HEK293 (cell line): ENCODE measurements around the gene NSMCE1.
"Not testable (repeated sequence)": the region's sequence is repeated elsewhere in the genome, so short reads cannot be mapped to it uniquely, and the experiment has no call there.

Experiments used
- CTCF ChIA-PET: fragments of 350-600 bp; formaldehyde crosslinking; extraction: SDS; loops from one replicate; lab custom pipeline; 2021; ENCODE audit warnings: antibody characterized with exemption; lab: Yijun Ruan, JAX
- POLR2A ChIA-PET: fragments of 300-600 bp; formaldehyde crosslinking; extraction: SDS; loops from one replicate; lab custom pipeline; 2020; ENCODE audit warnings: antibody characterized with exemption, inconsistent platforms; lab: Yijun Ruan, JAX
- H3K27ac ChIP-seq: fragments of 200-500 bp; sonication (Bioruptor generic); 2 replicates; pipeline ENCODE4 v1.5.1; 2014; ENCODE audit warnings: low read depth, low read length, control low read depth, inconsistent platforms; ENCODE audit errors: extremely low read depth
- H3K36me3 ChIP-seq, 2 experiments: fragments of 200-500 bp in 1 of 2; sonication (Bioruptor generic) in 1 of 2; 1 replicate in 1 of 2; 2 replicates in 1 of 2; pipeline ENCODE4 v1.5.1; 2014 to 2017; ENCODE audit warnings: inconsistent platforms in 2 of 2, low read length in 2 of 2; ENCODE audit not compliant: control insufficient read depth in 2 of 2, insufficient read depth in 1 of 2
- H3K4me1 ChIP-seq: fragments of 200-500 bp; sonication (Bioruptor generic); 2 replicates; pipeline ENCODE4 v1.5.1; 2014; ENCODE audit warnings: mild to moderate bottlenecking, low read length, inconsistent platforms; ENCODE audit not compliant: control insufficient read depth, insufficient read depth
- H3K4me3 ChIP-seq: 2 replicates; pipeline ENCODE4 v1.5.1; 2011; ENCODE audit warnings: low read depth, mild to moderate bottlenecking, control low read depth, low read length, moderate library complexity
- H3K9me3 ChIP-seq: fragments of 200-500 bp; sonication (Bioruptor generic); 2 replicates; pipeline ENCODE4 v1.5.1; 2014; ENCODE audit warnings: low read depth, low read length, inconsistent platforms; ENCODE audit not compliant: control insufficient read depth, insufficient read depth
- BCL11B ChIP-seq: fragments of 450-650 bp; formaldehyde crosslinking; IDR thresholded peaks from 2 replicates; pipeline ENCODE4 v1.5.1; 2016; ENCODE audit warnings: low read depth, missing biosample characterization, missing genetic modification characterization
- FEZF1 ChIP-seq: fragments of 450-650 bp; formaldehyde crosslinking; IDR thresholded peaks from 2 replicates; pipeline ENCODE4 v1.5.1; 2016; ENCODE audit warnings: missing biosample characterization, missing genetic modification characterization
- HOXC10 ChIP-seq: sonication (generic); formaldehyde crosslinking; IDR thresholded peaks from 2 replicates; pipeline ENCODE4 v1.8.1; 2023; ENCODE audit warnings: mild to moderate bottlenecking, missing genetic modification reagents
- KLF10 ChIP-seq: fragments of 450-650 bp; IDR thresholded peaks from 2 replicates; pipeline ENCODE4 v1.5.1; 2018; ENCODE audit warnings: missing biosample characterization, mild to moderate bottlenecking, missing genetic modification characterization
- OVOL3 ChIP-seq: fragments of 450-650 bp; formaldehyde crosslinking; IDR thresholded peaks from 2 replicates; pipeline ENCODE4 v1.5.1; 2016; ENCODE audit warnings: missing biosample characterization, missing genetic modification characterization
- ZFP37 ChIP-seq: fragments of 450-650 bp; formaldehyde crosslinking; IDR thresholded peaks from 2 replicates; pipeline ENCODE4 v1.5.1; 2016; ENCODE audit warnings: missing biosample characterization, missing genetic modification characterization
- ZNF114 ChIP-seq: fragments of 450-650 bp; formaldehyde crosslinking; IDR thresholded peaks from 2 replicates; pipeline ENCODE4 v1.5.0; 2017; ENCODE audit warnings: missing biosample characterization, missing genetic modification characterization
- ZNF121 ChIP-seq: fragments of 450-650 bp; formaldehyde crosslinking; IDR thresholded peaks from 2 replicates; pipeline ENCODE4 v1.5.1; 2016; ENCODE audit warnings: missing biosample characterization, missing genetic modification characterization
- ZNF132 ChIP-seq: fragments of 450-650 bp; formaldehyde crosslinking; IDR thresholded peaks from 2 replicates; pipeline ENCODE4 v1.5.1; 2017; ENCODE audit warnings: missing biosample characterization, missing genetic modification characterization, borderline replicate concordance
- ZNF146 ChIP-seq: fragments of 450-650 bp; formaldehyde crosslinking; IDR thresholded peaks from 2 replicates; pipeline ENCODE4 v1.5.1; 2016; ENCODE audit warnings: missing biosample characterization, missing genetic modification characterization
- ZNF157 ChIP-seq: fragments of 450-650 bp; formaldehyde crosslinking; IDR thresholded peaks from 2 replicates; pipeline ENCODE4 v1.5.1; 2016; ENCODE audit warnings: missing biosample characterization, missing genetic modification characterization
- ZNF175 ChIP-seq: fragments of 450-650 bp; formaldehyde crosslinking; IDR thresholded peaks from 2 replicates; pipeline ENCODE4 v1.5.1; 2016; ENCODE audit warnings: missing biosample characterization, missing genetic modification characterization
- ZNF19 ChIP-seq: fragments of 450-650 bp; formaldehyde crosslinking; IDR thresholded peaks from 2 replicates; pipeline ENCODE4; 2016; ENCODE audit warnings: missing biosample characterization, missing genetic modification characterization, low read depth
- ZNF214 ChIP-seq: fragments of 450-650 bp; formaldehyde crosslinking; IDR thresholded peaks from 2 replicates; pipeline ENCODE4 v1.5.1; 2017; ENCODE audit warnings: missing biosample characterization, mild to moderate bottlenecking, missing genetic modification characterization, borderline replicate concordance
- ZNF354C ChIP-seq: fragments of 450-650 bp; formaldehyde crosslinking; IDR thresholded peaks from 2 replicates; pipeline ENCODE4 v1.5.1; 2016; ENCODE audit warnings: missing biosample characterization, missing genetic modification characterization, low read depth, borderline replicate concordance
- ZNF501 ChIP-seq: fragments of 450-650 bp; formaldehyde crosslinking; IDR thresholded peaks from 2 replicates; pipeline ENCODE4 v1.5.1; 2016; ENCODE audit warnings: missing biosample characterization, missing genetic modification characterization
- ZNF624 ChIP-seq: fragments of 450-650 bp; formaldehyde crosslinking; IDR thresholded peaks from 2 replicates; pipeline ENCODE4 v1.5.1; 2017; ENCODE audit warnings: missing biosample characterization, missing genetic modification characterization
- ZNF664 ChIP-seq: fragments of 450-650 bp; formaldehyde crosslinking; IDR thresholded peaks from 2 replicates; pipeline ENCODE4 v1.5.1; 2016; ENCODE audit warnings: missing biosample characterization, missing genetic modification characterization
- ZNF837 ChIP-seq: fragments of 450-650 bp; formaldehyde crosslinking; IDR thresholded peaks from 2 replicates; pipeline ENCODE4 v1.5.1; 2016; ENCODE audit warnings: missing biosample characterization, missing genetic modification characterization
- TF ChIP-seq, protein P1 (sequence below): fragments of 450-650 bp; formaldehyde crosslinking; conservative IDR thresholded peaks from 2 replicates; pipeline ENCODE4 v1.5.1; 2016; ENCODE audit warnings: low read depth, missing biosample characterization, missing genetic modification characterization
- TF ChIP-seq, protein P2 (sequence below): fragments of 450-650 bp; IDR thresholded peaks from 2 replicates; pipeline ENCODE4 v1.5.1; 2018; ENCODE audit warnings: missing biosample characterization, mild to moderate bottlenecking, missing genetic modification characterization
- TF ChIP-seq, protein P3 (sequence below): fragments of 450-650 bp; formaldehyde crosslinking; IDR thresholded peaks from 2 replicates; pipeline ENCODE4 v1.5.1; 2017; ENCODE audit warnings: missing biosample characterization, missing genetic modification characterization

The NSMCE1 gene

DNA sequence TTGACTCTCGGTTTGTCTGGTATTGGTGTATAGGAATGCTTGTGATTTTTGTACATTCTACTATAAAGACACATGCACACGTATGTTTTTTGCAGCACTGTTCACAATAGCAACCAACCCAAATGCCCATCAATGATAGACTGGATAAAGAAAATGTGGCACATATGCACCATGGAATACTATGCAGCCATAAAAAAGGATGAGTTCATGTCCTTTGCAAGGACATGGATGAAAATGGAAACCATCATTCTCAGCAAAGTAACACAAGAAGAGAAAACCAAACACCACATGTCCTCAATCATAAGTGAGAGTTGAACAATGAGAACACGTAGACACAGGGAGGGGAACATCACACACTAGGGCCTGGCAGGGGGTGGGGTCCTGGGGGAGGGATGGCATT is 67.7 kb downstream of the NSMCE1 start:
- H3K9me3 ChIP-seq, H3K36me3 ChIP-seq, CTCF ChIA-PET, H3K4me1 ChIP-seq, POLR2A ChIA-PET, H3K27ac ChIP-seq, H3K4me3 ChIP-seq: not testable (repeated sequence)
- peak; percentile 77 for TF ChIP-seq ZNF146 (tag by site-specific recombination)

DNA sequence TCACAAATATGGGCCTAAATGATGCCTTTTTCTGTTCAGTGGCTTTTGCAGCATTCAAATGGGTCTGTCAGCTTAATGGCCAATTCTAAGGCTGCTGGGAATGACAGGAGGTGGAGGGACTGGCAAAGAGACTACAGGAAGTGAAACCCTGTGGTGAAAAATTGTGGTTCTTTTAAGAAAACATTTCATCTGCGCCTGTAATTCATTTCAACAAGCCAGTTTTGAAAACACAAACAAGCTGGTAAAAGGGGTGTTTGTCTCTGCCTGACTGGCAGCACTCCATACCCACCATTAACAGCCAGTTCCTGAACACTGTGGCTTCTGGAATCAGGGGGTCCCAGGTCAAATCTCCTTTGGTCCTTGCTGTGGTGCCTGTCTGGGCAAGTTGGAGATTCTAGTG is 68.8 kb downstream of the NSMCE1 start:
- Histone ChIP-seq H3K36me3 (no peaks in the 10 kb centered on the region), H3K27ac (no peak overlapping the region), H3K9me3 (no peaks in the 10 kb centered on the region), H3K4me1 (no peaks in the 10 kb centered on the region), H3K4me3 (no peak overlapping the region)
- no peak for TF ChIP-seq ZNF121 (tag by site-specific recombination)
- TF ChIP-seq ZNF214 (tag by site-specific recombination) = no peak
- no peak for TF ChIP-seq ZNF175 (tag by site-specific recombination)
- no peak for TF ChIP-seq ZNF624 (tag by site-specific recombination)
- TF ChIP-seq ZNF19 (tag by site-specific recombination) = no peak
- TF ChIP-seq ZNF837 = no peak
- CTCF ChIA-PET = interaction anchor here (1.3 kb wide), 1 partner anchor 35 kb away, joined by 5 read pairs; no protein-coding TSS in a partner anchor
- POLR2A ChIA-PET = no interaction called here

DNA sequence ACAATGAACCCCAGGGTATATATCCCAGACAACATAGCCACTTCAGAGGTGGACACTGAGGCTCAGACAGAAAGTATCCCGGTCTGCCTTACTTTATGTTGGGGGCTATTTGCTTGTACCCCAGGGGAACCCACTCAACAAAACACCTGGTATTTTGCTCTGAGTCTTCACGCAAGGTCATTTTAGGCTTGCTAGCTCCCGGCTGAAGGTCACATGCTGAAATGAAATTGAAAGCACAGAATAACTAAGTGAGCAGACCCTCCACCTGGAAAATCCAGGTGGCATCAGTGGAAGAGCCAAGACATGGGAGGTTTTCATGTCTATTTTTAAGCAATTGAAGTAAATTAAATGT is 69.4 kb downstream of the NSMCE1 start:
- H3K9me3 ChIP-seq = no peaks in the 10 kb centered on the region
- H3K27ac ChIP-seq = no peak overlapping the region
- TF ChIP-seq BCL11B (tag by site-specific recombination) (no peak), ZNF114 (tag by site-specific recombination) (no peak), ZNF157 (no peak), ZNF354C (no peak), ZNF664 (tag by site-specific recombination) (no peak), OVOL3 (tag by site-specific recombination) (no peak), ZNF501 (tag by site-specific recombination) (no peak), ZNF132 (no peak), ZFP37 (no peak), FEZF1 (no peak), KLF10 (no peak), HOXC10 (CRISPR knock-in tag) (no peak)
- TF ChIP-seq, protein P1, sequence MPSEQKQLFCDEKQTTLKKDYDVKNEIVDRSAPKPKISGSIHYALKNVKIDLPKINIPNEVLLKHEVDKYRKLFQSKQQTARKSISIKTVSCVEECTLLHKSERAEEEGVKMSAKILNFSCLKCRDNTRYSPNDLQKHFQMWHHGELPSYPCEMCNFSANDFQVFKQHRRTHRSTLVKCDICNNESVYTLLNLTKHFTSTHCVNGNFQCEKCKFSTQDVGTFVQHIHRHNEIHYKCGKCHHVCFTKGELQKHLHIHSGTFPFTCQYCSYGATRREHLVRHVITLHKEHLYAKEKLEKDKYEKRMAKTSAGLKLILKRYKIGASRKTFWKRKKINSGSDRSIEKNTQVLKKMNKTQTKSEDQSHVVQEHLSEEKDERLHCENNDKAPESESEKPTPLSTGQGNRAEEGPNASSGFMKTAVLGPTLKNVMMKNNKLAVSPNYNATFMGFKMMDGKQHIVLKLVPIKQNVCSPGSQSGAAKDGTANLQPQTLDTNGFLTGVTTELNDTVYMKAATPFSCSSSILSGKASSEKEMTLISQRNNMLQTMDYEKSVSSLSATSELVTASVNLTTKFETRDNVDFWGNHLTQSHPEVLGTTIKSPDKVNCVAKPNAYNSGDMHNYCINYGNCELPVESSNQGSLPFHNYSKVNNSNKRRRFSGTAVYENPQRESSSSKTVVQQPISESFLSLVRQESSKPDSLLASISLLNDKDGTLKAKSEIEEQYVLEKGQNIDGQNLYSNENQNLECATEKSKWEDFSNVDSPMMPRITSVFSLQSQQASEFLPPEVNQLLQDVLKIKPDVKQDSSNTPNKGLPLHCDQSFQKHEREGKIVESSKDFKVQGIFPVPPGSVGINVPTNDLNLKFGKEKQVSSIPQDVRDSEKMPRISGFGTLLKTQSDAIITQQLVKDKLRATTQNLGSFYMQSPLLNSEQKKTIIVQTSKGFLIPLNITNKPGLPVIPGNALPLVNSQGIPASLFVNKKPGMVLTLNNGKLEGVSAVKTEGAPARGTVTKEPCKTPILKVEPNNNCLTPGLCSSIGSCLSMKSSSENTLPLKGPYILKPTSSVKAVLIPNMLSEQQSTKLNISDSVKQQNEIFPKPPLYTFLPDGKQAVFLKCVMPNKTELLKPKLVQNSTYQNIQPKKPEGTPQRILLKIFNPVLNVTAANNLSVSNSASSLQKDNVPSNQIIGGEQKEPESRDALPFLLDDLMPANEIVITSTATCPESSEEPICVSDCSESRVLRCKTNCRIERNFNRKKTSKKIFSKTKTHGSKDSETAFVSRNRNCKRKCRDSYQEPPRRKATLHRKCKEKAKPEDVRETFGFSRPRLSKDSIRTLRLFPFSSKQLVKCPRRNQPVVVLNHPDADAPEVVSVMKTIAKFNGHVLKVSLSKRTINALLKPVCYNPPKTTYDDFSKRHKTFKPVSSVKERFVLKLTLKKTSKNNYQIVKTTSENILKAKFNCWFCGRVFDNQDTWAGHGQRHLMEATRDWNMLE (tag by site-specific recombination) = no peak
- TF ChIP-seq, protein P2, sequence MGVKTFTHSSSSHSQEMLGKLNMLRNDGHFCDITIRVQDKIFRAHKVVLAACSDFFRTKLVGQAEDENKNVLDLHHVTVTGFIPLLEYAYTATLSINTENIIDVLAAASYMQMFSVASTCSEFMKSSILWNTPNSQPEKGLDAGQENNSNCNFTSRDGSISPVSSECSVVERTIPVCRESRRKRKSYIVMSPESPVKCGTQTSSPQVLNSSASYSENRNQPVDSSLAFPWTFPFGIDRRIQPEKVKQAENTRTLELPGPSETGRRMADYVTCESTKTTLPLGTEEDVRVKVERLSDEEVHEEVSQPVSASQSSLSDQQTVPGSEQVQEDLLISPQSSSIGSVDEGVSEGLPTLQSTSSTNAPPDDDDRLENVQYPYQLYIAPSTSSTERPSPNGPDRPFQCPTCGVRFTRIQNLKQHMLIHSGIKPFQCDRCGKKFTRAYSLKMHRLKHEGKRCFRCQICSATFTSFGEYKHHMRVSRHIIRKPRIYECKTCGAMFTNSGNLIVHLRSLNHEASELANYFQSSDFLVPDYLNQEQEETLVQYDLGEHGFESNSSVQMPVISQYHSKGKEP = no peak
- TF ChIP-seq, protein P3, sequence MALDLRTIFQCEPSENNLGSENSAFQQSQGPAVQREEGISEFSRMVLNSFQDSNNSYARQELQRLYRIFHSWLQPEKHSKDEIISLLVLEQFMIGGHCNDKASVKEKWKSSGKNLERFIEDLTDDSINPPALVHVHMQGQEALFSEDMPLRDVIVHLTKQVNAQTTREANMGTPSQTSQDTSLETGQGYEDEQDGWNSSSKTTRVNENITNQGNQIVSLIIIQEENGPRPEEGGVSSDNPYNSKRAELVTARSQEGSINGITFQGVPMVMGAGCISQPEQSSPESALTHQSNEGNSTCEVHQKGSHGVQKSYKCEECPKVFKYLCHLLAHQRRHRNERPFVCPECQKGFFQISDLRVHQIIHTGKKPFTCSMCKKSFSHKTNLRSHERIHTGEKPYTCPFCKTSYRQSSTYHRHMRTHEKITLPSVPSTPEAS (tag by site-specific recombination) = no peak
- no peaks in the 10 kb centered on the region for H3K4me1 ChIP-seq
- no peaks in the 10 kb centered on the region for H3K36me3 ChIP-seq
- ChIA-PET POLR2A (no interaction called here), CTCF (interaction anchor here (0.6 to 1.3 kb wide), 2 partner anchors 35 to 46 kb away, joined by 3 to 5 read pairs; no protein-coding TSS in a partner anchor)
- H3K4me3 ChIP-seq = no peak overlapping the region
